D341Med (cell line): ENCODE results near the gene MEPE.

Experiments used
- DNase-seq: peaks from one replicate; pipeline ENCODE4 v3.0.0; 2012; ENCODE audit warnings: low spot score

Gene MEPE

GRCh38 chr4:87832669-87833068 is at the start of gene MEPE:
Gene MEPE (plus strand): TSS chr4:87832969. CDS start chr4:87834715, 1,746 bp downstream.
- DNase-seq, result no peak

- no peak for DNase-seq
Measured at GRCh38 chr4:87783781-87784180, 49.0 kb upstream of the MEPE start.

GRCh38 chr4:87785731-87786509 is 46.8 kb upstream of the MEPE start:
- DNase-seq, result no peak

- no peak for DNase-seq
Measured at GRCh38 chr4:87799301-87800113, 33.3 kb upstream of the MEPE start, which contains the start of gene IBSP. Gene IBSP (plus strand): TSS chr4:87799554. CDS start chr4:87802362, 2,808 bp downstream.

GRCh38 chr4:87802858-87803257 is 29.9 kb upstream of the MEPE start:
- no peak for DNase-seq

GRCh38 chr4:87803421-87803820 is 29.3 kb upstream of the MEPE start:
- no peak for DNase-seq

GRCh38 chr4:87804871-87805270 is 27.9 kb upstream of the MEPE start:
- no peak for DNase-seq

GRCh38 chr4:87805971-87806370 is 26.8 kb upstream of the MEPE start:
- no peak for DNase-seq

GRCh38 chr4:87806520-87806919 is 26.2 kb upstream of the MEPE start:
- DNase-seq, result no peak

- DNase-seq, result no peak
Measured at GRCh38 chr4:87807402-87807801, 25.4 kb upstream of the MEPE start.

- DNase-seq, result no peak
Measured at GRCh38 chr4:87811977-87812376, 20.8 kb upstream of the MEPE start.

- no peak for DNase-seq
Measured at GRCh38 chr4:87819281-87819919, 13.4 kb upstream of the MEPE start.

- DNase-seq, result no peak
Measured at GRCh38 chr4:87823200-87823599, 9.6 kb upstream of the MEPE start.

- DNase-seq, result no peak
Measured at GRCh38 chr4:87823724-87824123, 9.0 kb upstream of the MEPE start.

- no peak for DNase-seq
Measured at GRCh38 chr4:87824352-87824751, 8.4 kb upstream of the MEPE start.

- no peak for DNase-seq
Measured at GRCh38 chr4:87834401-87834800, 1.6 kb downstream of the MEPE start.

GRCh38 chr4:87835197-87835596 is 2.4 kb downstream of the MEPE start:
- DNase-seq, result no peak

- DNase-seq, result no peak
Measured at GRCh38 chr4:87835743-87836142, 3.0 kb downstream of the MEPE start.

GRCh38 chr4:87838205-87838604 is 5.4 kb downstream of the MEPE start:
- DNase-seq, result peak; percentile 50

GRCh38 chr4:87838890-87839591 is 6.3 kb downstream of the MEPE start:
- peak; percentile 61 for DNase-seq

- no peak for DNase-seq
Measured at GRCh38 chr4:87839592-87839946, 6.8 kb downstream of the MEPE start.

- DNase-seq, result no peak
Measured at GRCh38 chr4:87840149-87840548, 7.4 kb downstream of the MEPE start.
